Endometrial microvascular endothelial cells (primary cell): ENCODE results near the gene ANKRD33. TPM values are rescaled to one million over a fixed set of nuclear protein-coding genes. Genes with fewer than 3 reads are reported as not detected.

Source experiments
- in situ Hi-C: cut with HindIII; loops from 2 replicates; pipeline ENCODE4 v1.10.0; 2017; ENCODE audit warnings: low sequenced_read_pairs, low pct_unique_long_range_greater_than_20kb; ENCODE audit errors: inconsistent ontology term
- total RNA-seq: library from RNA; depleted of rRNA; stranded (reverse); fragments of >200 nt; gene quantifications from one replicate; pipeline ENCODE4 v1.2.3, GENCODE V29; 2015; ENCODE audit errors: inconsistent ontology term

ANKRD33 gene
- total RNA-seq, 1 donor from 2014 or later, result not detected

GRCh38 chr12:51911788-51912711 lies 24.1 kb downstream of the ANKRD33 start:
- in situ Hi-C loops, result no loop called here

- in situ Hi-C loops, result no loop called here
Measured at GRCh38 chr12:51913071-51914033, 25.4 kb downstream of the ANKRD33 start.

GRCh38 chr12:51914034-51914923 lies 26.4 kb downstream of the ANKRD33 start:
- in situ Hi-C loops, result no loop called here

DNA sequence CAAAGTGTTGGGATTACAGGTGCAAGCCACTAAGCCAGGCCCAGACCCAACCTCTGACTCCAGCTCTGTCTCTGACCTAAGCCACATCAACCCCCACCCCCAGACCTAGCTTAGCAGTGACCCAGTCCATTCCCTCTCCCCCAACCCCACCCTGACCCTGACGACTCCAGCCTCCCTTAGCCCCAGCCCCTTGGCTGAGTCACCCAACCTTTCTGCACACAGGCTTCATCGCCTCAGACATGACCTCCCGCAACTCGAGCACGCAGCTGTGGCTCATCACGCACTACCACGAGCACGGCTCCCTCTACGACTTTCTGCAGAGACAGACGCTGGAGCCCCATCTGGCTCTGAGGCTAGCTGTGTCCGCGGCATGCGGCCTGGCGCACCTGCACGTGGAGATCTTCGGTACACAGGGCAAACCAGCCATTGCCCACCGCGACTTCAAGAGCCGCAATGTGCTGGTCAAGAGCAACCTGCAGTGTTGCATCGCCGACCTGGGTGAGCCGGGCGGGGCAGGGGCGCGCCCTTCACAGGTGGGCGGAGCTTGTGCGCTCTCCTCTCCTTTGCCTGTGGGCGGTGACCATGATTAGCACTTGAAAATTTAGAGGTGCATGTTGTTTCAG lies 27.2 kb downstream of the ANKRD33 start:
- in situ Hi-C loops, result no loop called here

GRCh38 chr12:51915951-51916350 lies 28.0 kb downstream of the ANKRD33 start:
- in situ Hi-C loops, result no loop called here

DNA sequence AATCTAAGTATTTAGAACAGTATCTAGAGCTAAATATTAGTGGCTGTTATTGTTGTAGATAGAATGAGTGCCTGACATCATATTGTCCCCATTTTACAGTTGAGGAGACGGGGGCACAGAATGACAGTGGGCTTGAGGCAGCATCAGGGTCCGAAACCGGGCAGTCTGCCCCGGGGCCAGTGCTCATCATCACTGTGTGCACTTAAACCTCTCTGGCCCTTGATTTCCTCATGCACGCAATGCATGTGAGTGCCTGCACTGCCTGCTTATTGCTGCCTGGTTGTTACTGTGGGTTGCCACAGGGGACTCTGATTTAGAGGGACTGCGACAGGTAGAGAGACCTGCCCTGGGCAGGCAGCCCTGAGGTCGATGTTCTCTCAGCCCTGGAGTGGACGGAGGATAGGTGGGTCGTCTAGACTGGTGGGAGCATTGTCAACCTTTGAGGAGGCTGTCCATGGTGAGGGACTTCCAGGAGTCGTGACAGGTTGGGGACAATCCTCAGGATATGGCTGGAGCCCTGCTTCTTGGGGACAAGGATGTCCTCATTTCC lies 29.2 kb downstream of the ANKRD33 start:
- in situ Hi-C loops, result no loop called here

- in situ Hi-C loops, result no loop called here
Measured at GRCh38 chr12:51917746-51918453, 30.0 kb downstream of the ANKRD33 start.

GRCh38 chr12:51920046-51920445 lies 32.1 kb downstream of the ANKRD33 start:
- in situ Hi-C loops, result no loop called here

- in situ Hi-C loops, result no loop called here
Measured at GRCh38 chr12:51921017-51921725, 33.3 kb downstream of the ANKRD33 start.

DNA sequence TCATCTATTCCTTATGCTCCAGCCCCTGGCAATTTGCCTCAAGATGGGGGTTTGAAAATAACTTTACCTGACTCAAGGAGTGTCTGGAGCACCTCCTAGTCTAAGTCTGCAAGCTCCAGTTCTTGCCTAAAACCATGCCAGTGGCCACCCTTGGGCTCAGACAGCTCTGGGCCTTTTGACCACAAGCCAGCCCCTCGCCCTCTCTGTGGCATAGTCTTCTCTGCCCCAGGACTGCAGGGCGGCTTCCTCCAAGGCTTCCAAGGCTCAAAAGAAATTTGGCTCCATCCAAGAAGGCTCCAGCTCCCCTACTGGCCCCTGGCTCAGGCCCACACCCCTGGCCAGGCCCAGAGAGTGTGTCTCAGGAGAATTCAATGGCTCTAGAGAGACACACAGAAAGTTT lies 34.2 kb downstream of the ANKRD33 start:
- in situ Hi-C loops, result no loop called here

- in situ Hi-C loops, result no loop called here
Measured at GRCh38 chr12:51922762-51923505, 35.0 kb downstream of the ANKRD33 start.

DNA sequence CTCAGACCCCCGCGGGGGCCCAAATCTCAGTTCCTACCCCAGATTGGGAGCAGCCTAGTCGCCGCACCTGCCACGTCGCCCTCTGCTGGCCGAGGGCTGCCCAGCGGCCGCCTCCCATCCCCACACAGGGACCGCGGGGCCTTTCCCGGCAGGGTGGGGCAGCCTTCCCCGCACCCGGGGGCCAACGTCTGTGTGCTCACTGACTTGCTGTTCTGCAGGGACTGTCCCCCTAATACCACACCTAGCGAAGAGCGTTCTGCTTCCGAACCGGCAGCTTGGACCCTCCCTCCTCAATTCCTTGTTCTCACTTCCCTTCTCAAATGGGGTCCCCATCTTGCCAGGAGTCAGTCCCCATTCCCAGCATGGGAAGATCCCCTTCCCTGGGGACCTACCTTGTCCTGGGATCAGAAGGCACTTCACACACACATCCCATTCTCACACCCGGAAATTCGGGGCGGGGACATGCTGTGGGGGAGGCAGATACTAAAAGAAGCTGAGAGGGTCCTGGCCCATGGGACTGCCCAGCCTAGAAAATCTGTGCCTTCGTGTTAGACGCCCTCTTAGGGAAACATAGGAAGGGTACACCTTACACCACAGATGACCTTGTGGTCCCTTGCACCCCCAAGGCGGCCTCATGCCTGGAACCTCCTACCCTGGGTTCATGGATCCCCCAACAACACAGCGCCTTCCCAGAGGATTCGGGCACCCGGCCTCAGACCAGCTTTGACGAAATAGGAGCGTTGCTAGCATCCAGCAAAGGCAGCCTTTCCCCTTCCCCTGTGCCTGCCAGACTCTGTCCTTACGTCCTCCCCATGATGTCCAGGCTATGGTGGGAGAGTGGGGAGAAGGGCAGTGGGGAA lies 35.8 kb downstream of the ANKRD33 start:
- in situ Hi-C loops, result no loop called here

DNA sequence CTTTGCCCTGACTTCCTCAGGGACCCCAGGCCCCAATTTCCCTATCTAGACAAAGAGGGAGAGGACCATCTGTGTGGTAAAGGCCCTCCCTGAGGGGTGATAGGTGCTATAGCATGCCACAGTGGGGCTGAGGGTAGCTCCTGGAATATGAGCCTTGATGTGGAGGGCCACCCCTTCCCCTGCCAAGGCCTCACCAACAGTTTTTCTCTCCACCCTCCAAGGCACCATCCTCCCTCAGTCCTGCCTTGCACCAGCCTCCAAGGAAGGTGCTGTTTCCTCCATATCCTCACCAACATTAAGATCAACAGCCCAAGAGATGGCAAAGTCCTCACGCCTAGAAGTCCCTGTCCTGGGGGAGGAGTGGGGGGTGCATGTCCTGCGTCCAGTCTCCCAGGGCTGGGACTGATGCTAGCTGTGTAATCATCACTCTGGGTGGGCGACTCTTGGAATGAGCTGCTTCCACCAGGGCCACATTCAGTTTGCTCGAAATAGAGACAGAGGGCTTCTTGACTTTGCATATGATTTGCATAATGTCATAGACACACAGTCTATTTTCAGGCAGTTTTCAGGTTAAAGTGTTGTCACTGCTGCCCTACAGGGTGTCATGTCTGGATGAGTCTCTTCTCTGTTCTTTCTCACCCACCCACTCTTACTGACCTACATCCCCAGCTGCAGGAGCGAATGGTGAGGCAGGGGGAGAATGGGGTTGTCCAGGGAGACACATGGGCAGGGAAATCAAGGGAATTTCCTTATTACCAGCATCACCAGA lies 36.8 kb downstream of the ANKRD33 start:
- in situ Hi-C loops, result no loop called here

DNA sequence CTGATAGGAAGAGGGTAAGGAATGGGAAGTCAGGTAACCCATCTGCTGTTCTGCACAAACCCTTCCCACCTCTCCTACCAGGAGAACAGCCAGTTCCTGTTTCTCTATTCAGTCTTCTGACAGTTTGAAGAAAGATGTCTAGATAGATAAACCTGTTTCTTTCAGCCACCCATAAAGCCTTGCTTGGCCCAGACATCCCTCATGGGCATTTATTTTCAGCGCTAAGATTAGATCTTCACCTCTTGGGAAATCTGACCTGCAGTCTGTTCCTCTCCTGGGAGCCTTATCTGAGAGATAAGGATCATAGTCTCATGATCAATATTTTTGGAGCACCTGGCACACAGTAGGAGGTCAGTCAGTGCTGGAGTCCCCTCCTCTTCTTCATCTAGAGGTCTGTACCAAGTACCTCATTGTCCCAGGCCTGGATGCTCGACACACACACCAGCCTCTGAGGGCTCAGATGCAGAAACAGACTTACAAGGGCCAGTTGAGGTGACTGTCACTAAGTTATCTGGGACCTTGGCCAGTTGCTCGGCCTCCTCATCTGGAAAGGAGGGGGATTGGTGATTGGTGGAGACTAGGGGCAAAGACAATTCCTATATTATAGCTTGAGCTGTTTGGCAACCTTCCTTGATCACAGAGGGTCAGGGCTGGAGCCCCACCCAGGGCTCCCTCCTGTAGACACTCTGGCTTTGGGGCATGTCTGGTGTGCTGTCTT lies 37.6 kb downstream of the ANKRD33 start:
- in situ Hi-C loops, result no loop called here
